HG03457 (cell line): ENCODE results near the gene VSTM2L.

ENCODE experiments used
- ATAC-seq: cut with Tn5 transposase; IDR thresholded peaks from one replicate; pipeline ENCODE4 v1.9.1; 2021; ENCODE audit warnings: moderate number of reproducible peaks; ENCODE audit not compliant: unreplicated experiment

The VSTM2L gene

DNA sequence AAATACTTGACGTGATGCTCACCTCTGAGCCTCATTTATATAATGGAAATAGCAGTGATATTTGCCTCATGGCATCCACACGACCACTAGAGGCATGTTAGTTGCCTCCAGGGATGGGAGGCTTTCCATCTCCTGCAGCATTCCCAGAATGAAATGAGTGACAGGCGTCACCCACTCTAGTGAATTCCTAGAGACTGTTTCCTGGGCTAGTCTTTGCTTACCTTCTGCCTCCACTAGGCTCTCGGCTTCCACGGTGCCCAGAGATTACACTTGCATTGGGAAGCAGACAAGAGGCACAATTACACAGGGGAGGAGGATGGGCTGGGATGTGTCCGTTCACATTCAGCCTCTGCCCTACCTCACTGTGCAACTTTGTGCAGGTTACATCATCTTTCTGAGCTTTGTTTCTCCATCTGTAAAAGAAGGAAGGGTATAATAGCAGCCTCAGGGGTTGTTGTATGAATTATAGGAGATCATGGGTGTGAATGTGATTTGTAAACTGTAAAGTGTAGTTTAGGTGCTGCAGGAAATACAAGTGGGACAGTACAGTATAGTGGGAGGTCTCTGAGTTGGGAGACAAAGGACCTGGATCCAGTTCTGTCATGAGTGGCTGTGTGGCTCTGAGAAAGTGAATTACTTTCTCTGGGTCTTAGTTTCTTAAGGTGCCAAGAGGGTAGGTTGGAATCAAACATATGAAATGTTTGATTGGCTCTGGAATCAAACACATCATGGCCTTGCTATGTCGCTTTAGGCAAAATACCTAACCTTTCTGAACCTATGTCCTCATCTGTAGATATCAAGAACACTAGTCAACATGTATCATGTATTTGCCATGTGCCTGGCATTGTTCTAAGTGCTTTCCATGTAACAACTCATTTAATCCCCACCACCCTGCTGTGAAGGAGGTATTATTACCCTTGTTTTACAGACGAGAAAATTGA, 3.6 kb upstream of the VSTM2L start:
- no peak for ATAC-seq

DNA sequence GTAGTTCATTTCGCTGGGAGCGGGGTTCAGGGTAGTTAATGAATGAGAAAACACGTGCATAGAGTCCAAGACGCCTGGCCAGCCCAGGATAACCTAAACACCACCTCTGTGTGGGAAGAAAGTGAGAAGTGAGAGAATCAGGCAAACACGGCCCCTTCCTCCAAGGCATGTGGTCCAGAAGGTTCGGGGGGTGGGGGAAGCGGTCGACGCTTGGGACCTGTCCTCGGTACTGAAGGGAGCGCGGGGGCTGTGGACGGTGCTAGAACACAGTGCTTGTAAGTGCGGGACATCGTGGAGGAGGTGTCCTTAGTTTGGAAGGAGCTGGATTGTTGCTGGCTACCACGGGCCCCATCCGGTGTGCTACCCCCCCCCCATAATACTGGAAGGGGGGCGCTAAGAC, 1.7 kb upstream of the VSTM2L start:
- no peak for ATAC-seq

DNA sequence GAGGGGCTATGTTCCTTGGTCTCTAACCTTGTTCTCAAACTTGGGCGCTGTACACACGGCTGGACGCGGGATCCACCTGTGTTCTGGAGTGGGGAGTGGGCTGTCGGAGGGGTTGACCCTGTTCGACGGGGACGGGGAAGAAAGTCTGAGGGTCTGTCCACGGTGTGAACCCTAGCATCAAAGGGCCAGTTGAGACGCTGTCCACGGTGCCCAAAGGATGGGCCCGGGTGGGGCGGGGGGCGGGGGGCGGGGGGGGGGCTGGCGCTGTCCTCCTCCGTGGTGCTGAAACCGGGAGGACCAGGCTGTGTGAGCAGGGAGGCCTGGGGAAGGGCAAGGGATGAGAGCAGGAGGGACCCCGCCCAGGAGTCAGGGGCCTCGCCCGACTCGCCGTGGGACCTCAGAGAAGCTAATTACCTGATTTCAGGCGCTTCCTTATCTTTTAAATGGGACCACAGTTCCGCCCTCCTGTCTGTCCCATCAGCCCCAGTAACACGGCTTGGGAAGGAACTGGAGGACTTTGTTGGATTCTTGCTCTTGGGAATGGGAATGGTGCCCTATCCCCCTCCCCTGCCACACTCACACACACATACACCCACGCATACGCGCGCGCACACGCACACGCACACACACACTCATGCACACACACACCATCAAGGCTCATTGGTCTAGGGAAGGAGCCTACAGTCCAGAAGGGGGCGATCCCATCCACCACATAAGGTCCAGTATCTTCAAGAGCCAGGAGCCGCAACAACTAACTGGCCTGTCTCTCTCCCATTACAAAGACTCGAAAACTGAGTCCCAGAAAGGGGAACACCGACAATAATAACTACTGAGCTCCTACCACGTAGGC, 1.0 kb upstream of the VSTM2L start:
- ATAC-seq = no peak

- ATAC-seq = no peak
These were observed 535 bp downstream of the VSTM2L start for GRCh38 chr20:37903317-37904007.

- no peak for ATAC-seq
These were observed 1.2 kb downstream of the VSTM2L start for GRCh38 chr20:37904008-37904642.

GRCh38 chr20:37904845-37905373, 2.0 kb downstream of the VSTM2L start:
- no peak for ATAC-seq

- ATAC-seq = no peak
These were observed 3.0 kb downstream of the VSTM2L start for GRCh38 chr20:37905671-37906613.

- ATAC-seq = no peak
These were observed 4.4 kb downstream of the VSTM2L start for GRCh38 chr20:37907330-37907676.

GRCh38 chr20:37907677-37908401, 4.9 kb downstream of the VSTM2L start:
- ATAC-seq = no peak

GRCh38 chr20:37911261-37911660, 8.3 kb downstream of the VSTM2L start:
- ATAC-seq = no peak

GRCh38 chr20:37911838-37912281, 8.9 kb downstream of the VSTM2L start:
- no peak for ATAC-seq

- no peak for ATAC-seq
These were observed 9.9 kb downstream of the VSTM2L start for GRCh38 chr20:37912874-37913273.

- no peak for ATAC-seq
These were observed 10.8 kb downstream of the VSTM2L start for GRCh38 chr20:37913567-37914366.

- no peak for ATAC-seq
These were observed 11.4 kb downstream of the VSTM2L start for GRCh38 chr20:37914367-37914671.

- no peak for ATAC-seq
These were observed 11.9 kb downstream of the VSTM2L start for GRCh38 chr20:37914672-37915433.

DNA sequence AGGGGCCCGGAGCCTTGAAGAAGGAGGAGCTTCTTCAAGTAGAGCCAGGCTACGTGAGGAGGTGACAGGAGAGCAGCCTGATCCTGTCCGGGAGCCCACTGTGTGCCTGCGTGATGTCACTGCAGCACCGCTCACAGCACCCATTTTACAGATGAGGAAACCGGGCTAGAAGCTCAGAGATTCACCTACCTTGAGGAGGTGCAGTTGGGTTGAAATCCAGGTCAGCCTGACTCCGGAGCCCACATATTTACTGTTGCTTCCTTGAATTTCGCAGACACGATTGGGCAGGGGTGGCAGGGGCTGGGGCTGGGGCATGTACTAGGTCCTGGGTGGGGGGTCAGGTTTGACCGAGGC, 12.5 kb downstream of the VSTM2L start:
- ATAC-seq = no peak

DNA sequence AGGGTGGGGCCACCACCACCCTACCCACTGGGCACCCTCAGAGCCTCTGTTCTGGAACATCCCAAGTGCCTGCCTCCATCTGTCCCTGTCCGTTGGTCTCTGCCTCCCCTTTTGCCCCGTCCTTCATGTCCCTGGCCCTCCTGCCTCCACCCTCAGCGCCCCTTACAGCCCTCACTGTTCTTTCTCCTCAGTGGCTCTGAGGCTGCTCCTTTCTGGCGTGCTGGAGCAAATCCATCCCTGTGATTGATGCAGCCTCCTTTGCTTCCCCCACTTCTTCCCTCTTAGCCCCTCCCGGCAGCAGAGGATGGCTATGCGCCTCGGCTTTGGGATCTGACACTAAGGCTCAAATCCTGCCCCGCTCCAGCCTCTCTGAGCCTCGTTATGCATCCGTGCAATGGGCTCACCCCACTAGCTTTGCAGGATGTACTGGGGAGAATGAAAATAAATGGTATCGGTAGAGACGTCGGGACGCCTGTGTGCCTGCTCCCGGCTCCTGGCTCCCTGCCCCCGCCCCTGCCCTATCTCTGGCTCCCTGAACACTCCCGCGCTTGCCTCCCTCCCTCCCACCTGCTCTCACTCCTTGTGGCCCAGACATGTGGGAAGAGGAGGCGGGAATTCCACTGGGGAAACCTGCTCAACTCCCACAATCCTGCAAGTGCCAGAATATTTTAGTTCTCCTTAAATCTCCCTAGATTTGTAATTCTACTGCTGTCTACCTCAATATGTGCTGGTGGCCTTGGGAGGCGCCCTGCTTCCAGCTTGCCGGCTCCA, 13.1 kb downstream of the VSTM2L start:
- no peak for ATAC-seq
